ENCODE results near the gene SLC18A3. TPM values are rescaled to one million over a fixed set of nuclear protein-coding genes. Genes with fewer than 3 reads are reported as not detected.

Gene SLC18A3
- polyA plus RNA-seq, 1 donor (not counting 4 experiments of a cell fraction or from before 2014, with no cell fraction given) = not detected

DNA sequence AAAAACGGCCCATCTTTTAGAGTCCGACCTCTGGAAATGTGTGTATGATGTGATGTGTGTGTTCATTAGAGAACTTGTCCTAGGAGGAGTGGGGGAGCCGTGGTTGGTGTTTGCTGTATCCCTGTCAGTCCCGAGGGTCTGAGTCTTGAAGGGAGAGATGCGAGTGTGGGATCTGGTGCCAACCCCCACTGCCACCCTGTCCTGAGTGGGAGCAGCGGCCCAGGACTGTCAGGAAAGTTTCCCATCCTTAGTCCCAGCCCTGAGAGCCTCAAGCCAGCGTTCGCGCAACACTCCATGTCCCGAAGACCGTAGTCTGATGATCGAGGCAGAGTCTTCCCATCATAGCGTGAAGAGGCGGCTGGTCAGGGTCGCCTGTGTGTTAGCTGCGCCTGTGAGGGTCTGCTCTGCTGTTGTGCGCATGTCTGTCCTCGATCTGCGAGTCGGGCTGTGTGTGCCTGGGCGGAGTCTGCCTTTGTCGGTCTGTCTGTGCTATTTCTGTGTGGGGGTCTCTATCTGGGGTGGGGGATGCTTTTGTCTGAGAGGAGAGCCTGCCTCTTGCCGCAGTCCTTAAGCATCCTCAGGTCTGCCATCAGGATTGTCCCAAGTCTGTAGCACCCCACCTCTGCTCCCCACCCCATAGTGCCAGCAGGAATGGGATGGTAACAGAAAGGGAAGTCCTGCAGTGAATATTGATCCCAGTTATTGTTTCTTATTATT lies 3.2 kb downstream of the SLC18A3 start:
- H3K4me2 ChIP-seq (ENCODE audit: control insufficient read depth, extremely low read depth, insufficient read depth, low read depth, low read length) = no peak overlapping the region
- dilution Hi-C loops (cut with MboI; ENCODE audit: extremely low pct_ligation_motif_present, low sequenced_read_pairs) = no loop called here
- H3K27me3 ChIP-seq (ENCODE audit: control insufficient read depth, extremely low read depth, insufficient read depth, low read length) = peaks cover 95% of the 10 kb centered on the region
- DNase-seq (ENCODE audit: low read depth, low spot score) (no peak), FAIRE-seq (no peak)
- TF ChIP-seq, protein P1, sequence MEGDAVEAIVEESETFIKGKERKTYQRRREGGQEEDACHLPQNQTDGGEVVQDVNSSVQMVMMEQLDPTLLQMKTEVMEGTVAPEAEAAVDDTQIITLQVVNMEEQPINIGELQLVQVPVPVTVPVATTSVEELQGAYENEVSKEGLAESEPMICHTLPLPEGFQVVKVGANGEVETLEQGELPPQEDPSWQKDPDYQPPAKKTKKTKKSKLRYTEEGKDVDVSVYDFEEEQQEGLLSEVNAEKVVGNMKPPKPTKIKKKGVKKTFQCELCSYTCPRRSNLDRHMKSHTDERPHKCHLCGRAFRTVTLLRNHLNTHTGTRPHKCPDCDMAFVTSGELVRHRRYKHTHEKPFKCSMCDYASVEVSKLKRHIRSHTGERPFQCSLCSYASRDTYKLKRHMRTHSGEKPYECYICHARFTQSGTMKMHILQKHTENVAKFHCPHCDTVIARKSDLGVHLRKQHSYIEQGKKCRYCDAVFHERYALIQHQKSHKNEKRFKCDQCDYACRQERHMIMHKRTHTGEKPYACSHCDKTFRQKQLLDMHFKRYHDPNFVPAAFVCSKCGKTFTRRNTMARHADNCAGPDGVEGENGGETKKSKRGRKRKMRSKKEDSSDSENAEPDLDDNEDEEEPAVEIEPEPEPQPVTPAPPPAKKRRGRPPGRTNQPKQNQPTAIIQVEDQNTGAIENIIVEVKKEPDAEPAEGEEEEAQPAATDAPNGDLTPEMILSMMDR (optimal IDR thresholded peaks at IDR 0.05 in 1 of 3, IDR thresholded peaks at IDR 0.05 in 1 of 3, conservative IDR thresholded peaks at IDR 0.05 in 1 of 3; ENCODE audit: extremely low read depth in 1 of 3, insufficient read depth in 2 of 3, low read length in 3 of 3) = no peak
- peak; percentile 98 for TF ChIP-seq EZH2 (IDR thresholded peaks at IDR 0.05; ENCODE audit: low read length)
- H3K79me2 ChIP-seq (ENCODE audit: control insufficient read depth, insufficient read depth, low read length) = no peaks in the 10 kb centered on the region
- no peaks in the 10 kb centered on the region for H4K20me1 ChIP-seq (ENCODE audit: control insufficient read depth, extremely low read depth, insufficient read depth, low read length)
- H3K9me3 ChIP-seq (ENCODE audit: control insufficient read depth, low read depth, low read length) = peaks cover 4% of the 10 kb centered on the region
- H3K9me1 ChIP-seq (ENCODE audit: control insufficient read depth, extremely low read depth, insufficient read depth, low read length) = no peaks in the 10 kb centered on the region
- H2AFZ ChIP-seq (ENCODE audit: control insufficient read depth, low read length) = no peak overlapping the region
- no peaks in the 10 kb centered on the region for H3K36me3 ChIP-seq (ENCODE audit: control insufficient read depth in 2 of 2, extremely low read depth in 1 of 2, insufficient read depth in 2 of 2, low read length in 2 of 2)
- no peak overlapping the region for H3K4me3 ChIP-seq (ENCODE audit: control insufficient read depth in 2 of 3, extremely low read depth in 1 of 3, insufficient read depth in 2 of 3, low read depth in 1 of 3, low read length in 3 of 3)
- H3K27ac ChIP-seq (ENCODE audit: control insufficient read depth, insufficient read depth, low read length) = no peak overlapping the region
- no peak overlapping the region for H3K9ac ChIP-seq (ENCODE audit: control insufficient read depth, extremely low read depth, insufficient read depth, low read length)
- peaks cover 2% of the 10 kb centered on the region for H3K4me1 ChIP-seq (ENCODE audit: control insufficient read depth, extremely low read depth, insufficient read depth, low read length)

DNA sequence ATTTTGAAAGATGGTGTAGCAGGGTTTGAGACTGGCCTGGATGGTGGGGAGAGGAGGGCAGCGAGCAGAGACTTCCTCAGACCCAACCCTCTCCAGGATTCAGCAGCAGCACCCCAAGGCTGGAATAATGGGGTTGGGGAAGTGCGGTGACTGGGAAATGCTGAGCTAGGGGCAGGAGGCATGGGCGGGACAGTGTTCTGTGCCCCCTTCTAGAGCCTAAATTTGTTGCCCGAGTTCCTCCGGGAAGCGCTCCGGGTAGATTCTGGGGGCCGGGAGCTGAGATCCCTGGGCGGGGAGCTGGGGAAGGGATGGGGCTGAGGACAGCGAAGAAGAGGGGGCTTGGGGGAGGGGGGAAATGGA lies 3.8 kb downstream of the SLC18A3 start, which contains the start of gene CHAT:
TSS of gene CHAT (plus strand) at position 156 of the 360 bp plus-strand sequence. CDS start at position 309, 153 bp downstream.
- Histone ChIP-seq H3K4me3 (ENCODE audit: control insufficient read depth in 2 of 3, extremely low read depth in 1 of 3, insufficient read depth in 2 of 3, low read depth in 1 of 3, low read length in 3 of 3) (no peak within 1 kb of the TSS), H3K27me3 (ENCODE audit: control insufficient read depth, extremely low read depth, insufficient read depth, low read length) (peaks cover 90% of the 10 kb centered on the region), H2AFZ (ENCODE audit: control insufficient read depth, low read length) (no peak within 1 kb of the TSS), H3K4me2 (ENCODE audit: control insufficient read depth, extremely low read depth, insufficient read depth, low read depth, low read length) (no peak within 1 kb of the TSS), H3K9ac (ENCODE audit: control insufficient read depth, extremely low read depth, insufficient read depth, low read length) (no peak within 1 kb of the TSS), H3K79me2 (ENCODE audit: control insufficient read depth, insufficient read depth, low read length) (no peaks in the 10 kb centered on the region), H3K9me1 (ENCODE audit: control insufficient read depth, extremely low read depth, insufficient read depth, low read length) (no peaks in the 10 kb centered on the region), H3K9me3 (ENCODE audit: control insufficient read depth, low read depth, low read length) (peaks cover 4% of the 10 kb centered on the region), H4K20me1 (ENCODE audit: control insufficient read depth, extremely low read depth, insufficient read depth, low read length) (no peaks in the 10 kb centered on the region), H3K36me3 (ENCODE audit: control insufficient read depth in 2 of 2, extremely low read depth in 1 of 2, insufficient read depth in 2 of 2, low read length in 2 of 2) (no peaks in the 10 kb centered on the region), H3K4me1 (ENCODE audit: control insufficient read depth, extremely low read depth, insufficient read depth, low read length) (peaks cover 2% of the 10 kb centered on the region), H3K27ac (ENCODE audit: control insufficient read depth, insufficient read depth, low read length) (no peak within 1 kb of the TSS)
- no peak for DNase-seq (ENCODE audit: low read depth, low spot score)
- no peak for FAIRE-seq
- dilution Hi-C loops (cut with MboI; ENCODE audit: extremely low pct_ligation_motif_present, low sequenced_read_pairs) = no loop called here
- TF ChIP-seq EZH2 (IDR thresholded peaks at IDR 0.05; ENCODE audit: low read length) = no peak
- TF ChIP-seq, protein P1 (optimal IDR thresholded peaks at IDR 0.05 in 1 of 3, IDR thresholded peaks at IDR 0.05 in 1 of 3, conservative IDR thresholded peaks at IDR 0.05 in 1 of 3; ENCODE audit: extremely low read depth in 1 of 3, insufficient read depth in 2 of 3, low read length in 3 of 3) = no peak

All from keratinocyte (primary cell).